SK-N-SH treated with all-trans-retinoic acid at 6 μM for 48 hours (cell line): Measurements from ENCODE around the gene PHYHD1.

Experiments used
- ATAC-seq: fragments of 200-7000 bp; cut with Tn5 transposase; 3 replicates; pipeline ENCODE4 v1.9.1; 2020; ENCODE audit warnings: mild to moderate bottlenecking, moderate library complexity
- ARNTL ChIP-seq: fragments of 450-650 bp; formaldehyde crosslinking; IDR thresholded peaks from 2 replicates; pipeline ENCODE4 v1.5.0; 2020; ENCODE audit warnings: low read depth, mild to moderate bottlenecking, moderate library complexity, borderline replicate concordance
- BACH2 ChIP-seq: fragments of 250-450 bp; sonication (Bioruptor Pico); IDR thresholded peaks from 2 replicates; pipeline ENCODE4 v1.9.0; 2021; ENCODE audit warnings: mild to moderate bottlenecking, borderline replicate concordance
- CSDC2 ChIP-seq: fragments of 250-450 bp; sonication (Bioruptor Pico); IDR thresholded peaks from 2 replicates; pipeline ENCODE4 v1.5.0; 2020; ENCODE audit warnings: mild to moderate bottlenecking, moderate library complexity
- CSRNP3 ChIP-seq: fragments of 250-450 bp; sonication (Bioruptor Pico); IDR thresholded peaks from 2 replicates; pipeline ENCODE4 v1.5.1; 2021; ENCODE audit warnings: mild to moderate bottlenecking, moderate library complexity
- ESRRG ChIP-seq: fragments of 250-450 bp; sonication (Bioruptor Pico); IDR thresholded peaks from 2 replicates; pipeline ENCODE4 v1.6.1; 2021; ENCODE audit warnings: mild to moderate bottlenecking
- GLIS3 ChIP-seq: fragments of 250-450 bp; sonication (Bioruptor Pico); IDR thresholded peaks from 2 replicates; pipeline ENCODE4 v1.5.0; 2020; ENCODE audit warnings: mild to moderate bottlenecking, moderate library complexity
- ISL1 ChIP-seq: fragments of 250-450 bp; sonication (Bioruptor Pico); IDR thresholded peaks from 2 replicates; pipeline ENCODE4 v2.1.2; 2022; ENCODE audit warnings: mild to moderate bottlenecking, moderate library complexity
- OSR1 ChIP-seq: fragments of 250-450 bp; sonication (Bioruptor Pico); IDR thresholded peaks from 2 replicates; pipeline ENCODE4 v1.8.0; 2022; ENCODE audit warnings: moderate library complexity, mild to moderate bottlenecking, inconsistent platforms
- PATZ1 ChIP-seq: fragments of 250-450 bp; sonication (Bioruptor Pico); IDR thresholded peaks from 2 replicates; pipeline ENCODE4 v1.8.0; 2020; ENCODE audit warnings: mild to moderate bottlenecking, moderate library complexity, borderline replicate concordance
- POU6F1 ChIP-seq: fragments of 250-450 bp; sonication (Bioruptor Pico); IDR thresholded peaks from 2 replicates; pipeline ENCODE4 v1.8.0; 2021; ENCODE audit warnings: low read depth, mild to moderate bottlenecking, moderate library complexity, borderline replicate concordance
- PPARA ChIP-seq: fragments of 250-450 bp; sonication (Bioruptor Pico); IDR thresholded peaks from 2 replicates; pipeline ENCODE4 v1.5.0; 2020; ENCODE audit warnings: mild to moderate bottlenecking, borderline replicate concordance
- RARB ChIP-seq: fragments of 250-450 bp; sonication (Bioruptor Pico); IDR thresholded peaks from 2 replicates; pipeline ENCODE4 v1.8.0; 2021; ENCODE audit warnings: mild to moderate bottlenecking, moderate library complexity
- SNAI2 ChIP-seq: fragments of 250-450 bp; sonication (Bioruptor Pico); IDR thresholded peaks from 2 replicates; pipeline ENCODE4 v1.5.0; 2020; ENCODE audit warnings: mild to moderate bottlenecking, moderate library complexity
- TCF4 ChIP-seq: fragments of 250-450 bp; sonication (Bioruptor Pico); IDR thresholded peaks from 2 replicates; pipeline ENCODE4 v1.8.0; 2021; ENCODE audit warnings: mild to moderate bottlenecking, moderate library complexity, borderline replicate concordance
- ZC3H10 ChIP-seq: fragments of 250-450 bp; sonication (Bioruptor Pico); IDR thresholded peaks from 2 replicates; pipeline ENCODE4 v1.5.1; 2021; ENCODE audit warnings: mild to moderate bottlenecking, moderate library complexity
- ZFP3 ChIP-seq: fragments of 250-450 bp; sonication (Bioruptor Pico); IDR thresholded peaks from 2 replicates; pipeline ENCODE4 v1.5.0; 2020; ENCODE audit warnings: mild to moderate bottlenecking, moderate library complexity
- ZFP30 ChIP-seq: fragments of 450-650 bp; formaldehyde crosslinking; IDR thresholded peaks from 2 replicates; pipeline ENCODE4 v1.5.0; 2022; ENCODE audit warnings: mild to moderate bottlenecking, moderate library complexity
- ZNF565 ChIP-seq: fragments of 450-650 bp; formaldehyde crosslinking; conservative IDR thresholded peaks from 2 replicates; pipeline ENCODE4 v1.5.0; 2020; ENCODE audit warnings: low read depth, mild to moderate bottlenecking, moderate library complexity
- ZNF70 ChIP-seq: fragments of 450-650 bp; formaldehyde crosslinking; IDR thresholded peaks from 2 replicates; pipeline ENCODE4 v1.5.0; 2020; ENCODE audit warnings: mild to moderate bottlenecking, moderate library complexity
- ZNF8 ChIP-seq: fragments of 450-650 bp; formaldehyde crosslinking; IDR thresholded peaks from 2 replicates; pipeline ENCODE4 v1.5.0; 2020; ENCODE audit warnings: mild to moderate bottlenecking, moderate library complexity
- TF ChIP-seq, protein P1 (sequence below): fragments of 250-450 bp; sonication (Bioruptor Pico); IDR thresholded peaks from 2 replicates; pipeline ENCODE4 v1.5.0; 2020; ENCODE audit warnings: mild to moderate bottlenecking, moderate library complexity
- TF ChIP-seq, protein P2 (sequence below): fragments of 250-450 bp; sonication (Bioruptor Pico); IDR thresholded peaks from 2 replicates; pipeline ENCODE4 v1.5.1; 2020; ENCODE audit warnings: low read depth, mild to moderate bottlenecking, moderate library complexity

The PHYHD1 gene

GRCh38 chr9:128918921-128919320 lies 1.9 kb upstream of the PHYHD1 start:
- ATAC-seq, result no peak
- TF ChIP-seq ESRRG (CRISPR knock-in tag), result no peak
- TF ChIP-seq OSR1 (CRISPR knock-in tag), result no peak
- TF ChIP-seq ISL1 (CRISPR knock-in tag), result no peak
- no peak for TF ChIP-seq ZNF8

DNA sequence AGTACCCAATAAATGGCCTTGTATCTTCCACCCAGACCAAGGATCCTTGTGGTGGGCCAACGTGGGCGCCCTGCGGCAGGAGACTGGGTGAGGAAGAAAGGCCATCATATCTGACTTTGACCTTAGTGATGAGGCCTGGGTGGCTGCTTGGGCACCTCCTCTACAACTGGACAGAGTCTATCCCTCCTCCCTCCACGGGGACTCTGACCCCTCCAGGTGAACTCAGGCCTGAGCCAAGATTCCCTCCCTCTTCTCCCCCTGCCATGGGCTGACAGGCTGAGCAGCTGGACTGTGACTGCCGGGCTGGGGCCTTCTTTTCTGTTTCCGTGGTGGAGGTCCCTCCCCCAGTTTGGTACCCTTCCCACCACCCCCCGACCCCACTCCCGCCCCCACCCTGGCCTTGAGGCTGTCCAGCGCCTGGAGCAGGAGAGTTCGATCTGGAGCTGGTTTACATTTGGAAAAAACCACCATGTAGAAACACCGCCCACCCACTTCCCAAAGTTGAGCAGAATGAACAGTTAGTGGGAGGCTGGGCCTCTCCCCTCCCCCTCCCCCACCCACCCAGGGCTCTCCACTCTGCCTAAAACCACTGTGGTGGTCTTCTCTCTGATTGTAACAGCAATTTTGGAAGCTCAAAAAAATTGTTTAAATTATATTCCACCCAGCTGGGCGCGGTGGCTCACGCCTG lies 1.2 kb upstream of the PHYHD1 start:
- ATAC-seq, result no peak
- TF ChIP-seq CSDC2 (CRISPR knock-in tag) (no peak), ESRRG (CRISPR knock-in tag) (no peak)

DNA sequence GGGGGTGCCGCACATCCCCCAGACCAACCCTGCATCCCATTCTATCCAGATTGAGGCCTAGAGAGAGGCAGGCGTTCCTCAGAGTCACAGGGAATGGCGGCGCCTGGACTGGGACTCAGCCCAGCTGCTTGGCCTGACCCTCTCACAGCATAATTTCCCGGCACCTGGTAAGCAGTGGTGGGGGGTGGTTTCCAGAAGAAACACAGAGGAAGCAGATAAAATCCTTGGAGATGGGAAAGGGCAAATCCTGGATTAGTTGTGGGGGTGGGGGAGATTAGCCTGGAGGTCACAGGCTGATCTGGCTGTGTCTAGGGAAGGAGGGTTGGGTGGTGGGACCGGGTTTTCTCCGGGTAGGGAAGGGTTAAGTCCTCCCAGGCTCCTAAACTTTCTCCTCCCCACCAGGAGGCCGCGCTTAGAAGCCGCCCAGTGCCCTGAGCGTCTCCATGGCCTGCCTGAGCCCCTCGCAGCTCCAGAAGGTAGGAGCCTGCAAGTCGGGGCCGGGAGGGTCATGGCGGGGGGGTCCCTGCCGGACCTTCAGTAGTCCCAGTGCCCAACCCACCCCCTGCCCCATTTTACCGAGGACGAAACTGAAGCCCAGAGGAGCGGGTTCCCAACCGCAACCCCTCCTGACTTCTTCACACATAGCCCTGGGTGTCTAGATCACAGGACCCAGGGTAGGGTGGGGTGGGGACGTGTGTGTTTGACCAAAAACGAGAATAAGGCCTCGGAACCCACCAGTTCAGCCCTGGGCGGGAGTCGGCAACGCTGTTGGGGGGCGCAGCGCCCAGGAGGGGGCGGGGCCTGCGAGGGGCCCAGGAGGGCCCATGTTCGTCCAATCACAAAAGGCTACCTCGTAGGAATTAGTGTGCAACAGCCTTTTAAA lies 1.3 kb downstream of the PHYHD1 start:
- ATAC-seq, result no peak
- TF ChIP-seq ZFP3 (CRISPR knock-in tag), result no peak
- no peak for TF ChIP-seq ZNF8
- TF ChIP-seq PATZ1 (CRISPR knock-in tag), result no peak
- no peak for TF ChIP-seq BACH2 (CRISPR knock-in tag)
- no peak for TF ChIP-seq ZFP30 (CRISPR knock-in tag)
- no peak for TF ChIP-seq CSRNP3 (CRISPR knock-in tag)
- TF ChIP-seq RARB (CRISPR knock-in tag), result no peak
- TF ChIP-seq GLIS3 (CRISPR knock-in tag), result no peak
- TF ChIP-seq, protein P1, sequence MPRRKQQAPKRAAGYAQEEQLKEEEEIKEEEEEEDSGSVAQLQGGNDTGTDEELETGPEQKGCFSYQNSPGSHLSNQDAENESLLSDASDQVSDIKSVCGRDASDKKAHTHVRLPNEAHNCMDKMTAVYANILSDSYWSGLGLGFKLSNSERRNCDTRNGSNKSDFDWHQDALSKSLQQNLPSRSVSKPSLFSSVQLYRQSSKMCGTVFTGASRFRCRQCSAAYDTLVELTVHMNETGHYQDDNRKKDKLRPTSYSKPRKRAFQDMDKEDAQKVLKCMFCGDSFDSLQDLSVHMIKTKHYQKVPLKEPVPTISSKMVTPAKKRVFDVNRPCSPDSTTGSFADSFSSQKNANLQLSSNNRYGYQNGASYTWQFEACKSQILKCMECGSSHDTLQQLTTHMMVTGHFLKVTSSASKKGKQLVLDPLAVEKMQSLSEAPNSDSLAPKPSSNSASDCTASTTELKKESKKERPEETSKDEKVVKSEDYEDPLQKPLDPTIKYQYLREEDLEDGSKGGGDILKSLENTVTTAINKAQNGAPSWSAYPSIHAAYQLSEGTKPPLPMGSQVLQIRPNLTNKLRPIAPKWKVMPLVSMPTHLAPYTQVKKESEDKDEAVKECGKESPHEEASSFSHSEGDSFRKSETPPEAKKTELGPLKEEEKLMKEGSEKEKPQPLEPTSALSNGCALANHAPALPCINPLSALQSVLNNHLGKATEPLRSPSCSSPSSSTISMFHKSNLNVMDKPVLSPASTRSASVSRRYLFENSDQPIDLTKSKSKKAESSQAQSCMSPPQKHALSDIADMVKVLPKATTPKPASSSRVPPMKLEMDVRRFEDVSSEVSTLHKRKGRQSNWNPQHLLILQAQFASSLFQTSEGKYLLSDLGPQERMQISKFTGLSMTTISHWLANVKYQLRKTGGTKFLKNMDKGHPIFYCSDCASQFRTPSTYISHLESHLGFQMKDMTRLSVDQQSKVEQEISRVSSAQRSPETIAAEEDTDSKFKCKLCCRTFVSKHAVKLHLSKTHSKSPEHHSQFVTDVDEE (CRISPR knock-in tag), result no peak
- no peak for TF ChIP-seq CSDC2 (CRISPR knock-in tag)
- no peak for TF ChIP-seq PPARA (CRISPR knock-in tag)
- no peak for TF ChIP-seq OSR1 (CRISPR knock-in tag)
- TF ChIP-seq ARNTL (CRISPR knock-in tag), result no peak
- TF ChIP-seq ZC3H10 (CRISPR knock-in tag), result no peak
- TF ChIP-seq SNAI2 (CRISPR knock-in tag), result no peak
- no peak for TF ChIP-seq ZNF565 (CRISPR knock-in tag)

DNA sequence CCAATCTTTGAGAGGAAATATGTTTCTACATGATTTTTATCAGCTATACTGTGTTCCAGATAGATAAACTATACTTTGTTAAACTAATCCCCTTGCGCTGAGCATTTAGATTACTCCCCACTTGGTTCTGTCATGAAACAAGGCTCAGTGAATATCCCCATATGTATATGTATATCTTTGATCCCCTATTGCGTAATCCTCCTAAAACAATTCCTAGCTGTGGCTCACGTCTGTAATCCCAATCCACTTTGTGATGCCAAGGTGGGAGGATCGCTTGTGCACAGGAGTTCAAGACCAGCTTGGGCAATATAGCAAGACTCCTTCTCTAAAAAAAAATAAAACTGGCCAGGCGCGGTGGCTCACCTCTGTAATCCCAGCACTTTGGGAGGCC lies 2.7 kb downstream of the PHYHD1 start:
- ATAC-seq, result no peak
- no peak for TF ChIP-seq OSR1 (CRISPR knock-in tag)
- TF ChIP-seq CSRNP3 (CRISPR knock-in tag), result no peak
- no peak for TF ChIP-seq PATZ1 (CRISPR knock-in tag)
- TF ChIP-seq ESRRG (CRISPR knock-in tag), result no peak
- TF ChIP-seq ZC3H10 (CRISPR knock-in tag), result no peak
- TF ChIP-seq, protein P2, sequence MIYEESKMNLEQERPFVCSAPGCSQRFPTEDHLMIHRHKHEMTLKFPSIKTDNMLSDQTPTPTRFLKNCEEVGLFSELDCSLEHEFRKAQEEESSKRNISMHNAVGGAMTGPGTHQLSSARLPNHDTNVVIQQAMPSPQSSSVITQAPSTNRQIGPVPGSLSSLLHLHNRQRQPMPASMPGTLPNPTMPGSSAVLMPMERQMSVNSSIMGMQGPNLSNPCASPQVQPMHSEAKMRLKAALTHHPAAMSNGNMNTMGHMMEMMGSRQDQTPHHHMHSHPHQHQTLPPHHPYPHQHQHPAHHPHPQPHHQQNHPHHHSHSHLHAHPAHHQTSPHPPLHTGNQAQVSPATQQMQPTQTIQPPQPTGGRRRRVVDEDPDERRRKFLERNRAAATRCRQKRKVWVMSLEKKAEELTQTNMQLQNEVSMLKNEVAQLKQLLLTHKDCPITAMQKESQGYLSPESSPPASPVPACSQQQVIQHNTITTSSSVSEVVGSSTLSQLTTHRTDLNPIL (CRISPR knock-in tag), result no peak
- TF ChIP-seq ZFP3 (CRISPR knock-in tag), result no peak
- TF ChIP-seq ZFP30 (CRISPR knock-in tag), result no peak
- TF ChIP-seq TCF4 (CRISPR knock-in tag), result no peak
- TF ChIP-seq ZNF70 (CRISPR knock-in tag), result no peak
- TF ChIP-seq ZNF565 (CRISPR knock-in tag), result no peak
- TF ChIP-seq SNAI2 (CRISPR knock-in tag), result no peak
- no peak for TF ChIP-seq POU6F1
